K562 (cell line): Measurements from ENCODE around the gene HOXB8. TPM values are rescaled to one million over a fixed set of nuclear protein-coding genes. Genes with fewer than 3 reads are reported as not detected.

Source experiments
- ATF1 ChIP-seq, 2 experiments: fragments of 450-650 bp in 1 of 2; IDR thresholded peaks; 2 replicates each; pipeline ENCODE4 v1.6.1; 2016; ENCODE audit warnings: missing compliant biosample characterization in 1 of 2, missing genetic modification characterization in 1 of 2
- CHD1 ChIP-seq: fragments of 200-600 bp; sonication (generic); IDR thresholded peaks from one replicate; pipeline ENCODE4 v1.6.1; 2012; ENCODE audit warnings: mild to moderate bottlenecking, moderate library complexity, low read length, inconsistent platforms
- CHD2 ChIP-seq: IDR thresholded peaks from 2 replicates; pipeline ENCODE4 v1.6.1; 2011; ENCODE audit warnings: low read depth, low read length
- COPS2 ChIP-seq: fragments of 450-650 bp; conservative IDR thresholded peaks from 2 replicates; pipeline ENCODE4 v1.6.1; 2016; ENCODE audit warnings: mild to moderate bottlenecking, moderate library complexity
- CXXC5 ChIP-seq: fragments of 250-450 bp; sonication (Bioruptor Pico); IDR thresholded peaks from 2 replicates; pipeline ENCODE4 v1.8.0; 2022; ENCODE audit warnings: inconsistent platforms, mild to moderate bottlenecking, moderate library complexity
- GATAD2B ChIP-seq: fragments of 450-650 bp; IDR thresholded peaks from 2 replicates; pipeline ENCODE4 v1.6.1; 2017; ENCODE audit warnings: mild to moderate bottlenecking, borderline replicate concordance
- HDAC1 ChIP-seq, 2 experiments: fragments of 450-650 bp; IDR thresholded peaks; 2 replicates each; pipeline ENCODE4 v1.6.1; 2016 to 2017; ENCODE audit warnings: inconsistent platforms in 1 of 2, mild to moderate bottlenecking in 1 of 2, moderate library complexity in 1 of 2
- HMG20A ChIP-seq: fragments of 450-650 bp; formaldehyde crosslinking; conservative IDR thresholded peaks from 2 replicates; pipeline ENCODE4 v1.4.0; 2020; ENCODE audit warnings: mild to moderate bottlenecking, mixed read lengths
- KDM1A ChIP-seq, 2 experiments: fragments of 450-650 bp; IDR thresholded peaks; 2 replicates each; pipeline ENCODE4 v1.6.1; 2016; ENCODE audit warnings: mild to moderate bottlenecking in 2 of 2
- MXI1 ChIP-seq: IDR thresholded peaks from 2 replicates; pipeline ENCODE4 v1.6.1; 2011; ENCODE audit warnings: low read depth, mild to moderate bottlenecking, improper control_type of control experiment, low read length
- NR2C1 ChIP-seq, 2 experiments: fragments of 450-650 bp; IDR thresholded peaks; 2 replicates each; pipeline ENCODE4 v1.6.1; 2017; ENCODE audit warnings: mild to moderate bottlenecking in 2 of 2, antibody characterized with exemption in 1 of 2, inconsistent platforms in 1 of 2, missing compliant biosample characterization in 1 of 2, missing genetic modification characterization in 1 of 2
- PHF20 ChIP-seq: fragments of 450-650 bp; IDR thresholded peaks from 2 replicates; pipeline ENCODE4 v1.6.1; 2018; ENCODE audit not compliant: partially characterized antibody
- POLR2H ChIP-seq: IDR thresholded peaks from 2 replicates; pipeline ENCODE4 v1.6.1; 2016; ENCODE audit warnings: missing genetic modification characterization, low read depth, mild to moderate bottlenecking, control low read depth, missing compliant biosample characterization, moderate library complexity
- RBFOX2 ChIP-seq: fragments of 200-400 bp; formaldehyde crosslinking; IDR thresholded peaks from 2 replicates; pipeline ENCODE4 v1.6.1; 2017; ENCODE audit warnings: low read depth, mild to moderate bottlenecking, low read length, moderate library complexity
- SLC30A9 ChIP-seq: fragments of 250-450 bp; sonication (Bioruptor Pico); IDR thresholded peaks from 2 replicates; pipeline ENCODE4 v1.8.0; 2022; ENCODE audit warnings: mild to moderate bottlenecking, moderate library complexity
- SMAD3 ChIP-seq: fragments of 450-650 bp; formaldehyde crosslinking; conservative IDR thresholded peaks from 2 replicates; pipeline ENCODE4 v1.4.0; 2020; ENCODE audit warnings: mild to moderate bottlenecking
- SMARCC2 ChIP-seq: fragments of 450-650 bp; IDR thresholded peaks from 2 replicates; pipeline ENCODE4 v1.6.1; 2017; ENCODE audit warnings: antibody characterized with exemption, moderate library complexity, mild to moderate bottlenecking, low read depth
- SRF ChIP-seq, 2 experiments: fragments of 250-450, 450-650 bp in 1 of 2; sonication (Bioruptor Pico) in 1 of 2; sonication (generic) in 1 of 2; formaldehyde crosslinking; IDR thresholded peaks; 2 replicates each; pipeline versions ENCODE4 v1.5.0 to v1.5.1; 2020 to 2022; ENCODE audit warnings: mild to moderate bottlenecking in 1 of 2, missing genetic modification reagents in 1 of 2
- ZNF263 ChIP-seq: sonication (generic); formaldehyde crosslinking; IDR thresholded peaks from 2 replicates; pipeline ENCODE4 v1.8.0; 2022; ENCODE audit warnings: mild to moderate bottlenecking, missing genetic modification reagents, borderline replicate concordance
- ZNF655 ChIP-seq: fragments of 250-450 bp; sonication (Bioruptor Pico); IDR thresholded peaks from 2 replicates; pipeline ENCODE4 v1.5.0; 2021
- ZNF75A ChIP-seq: fragments of 450-650 bp; formaldehyde crosslinking; IDR thresholded peaks from 2 replicates; pipeline ENCODE4 v1.4.0; 2020; ENCODE audit warnings: mild to moderate bottlenecking
- ZNF764 ChIP-seq: fragments of 250-450 bp; sonication (Bioruptor Pico); IDR thresholded peaks from 2 replicates; pipeline ENCODE4 v1.4.0; 2020; ENCODE audit warnings: low read depth, mild to moderate bottlenecking, moderate library complexity
- ZNF785 ChIP-seq: fragments of 250-450 bp; sonication (Bioruptor Pico); IDR thresholded peaks from 2 replicates; pipeline ENCODE4 v1.4.0; 2020; ENCODE audit warnings: mild to moderate bottlenecking
- polyA plus RNA-seq, 8 experiments: library from polyadenylated mRNA; depleted of rRNA in 4 of 8; stranded (reverse) in 5 of 8; unstranded in 3 of 8; fragments of >200 nt; fragmentation: Nextera tagmentation in 2 of 8; fragmentation: Illumina TruSeq in 1 of 8; extraction: Ambion mirVana in 2 of 8; extraction: Trizol in 1 of 8; gene quantifications; 2 replicates each; pipeline versions ENCODE4 v1.2.1 to v1.2.3, GENCODE V29; 2011 to 2014; ENCODE audit warnings: inconsistent platforms in 1 of 8, missing spikeins in 1 of 8
- total RNA-seq, 7 experiments: library from RNA; depleted of rRNA in 6 of 7; stranded (reverse); fragments of >200 nt in 6 of 7; fragmentation: Illumina TruSeq in 2 of 7; extraction: Trizol in 2 of 7; gene quantifications; 2 replicates each; pipeline versions ENCODE4 v1.2.1 to v1.2.3, GENCODE V29; 2011 to 2021; ENCODE audit warnings: low replicate concordance in 1 of 7
- TF ChIP-seq, protein P1 (sequence below): fragments of 250-450 bp; sonication (Bioruptor Pico); IDR thresholded peaks from 2 replicates; pipeline ENCODE4 v1.4.0; 2020

HOXB8 gene
- total and polyA plus RNA-seq, 9 of the 15 experiments (the other 6 are each of a cell fraction or from before 2014, with no cell fraction given): 0.52 to 23.8 (median 3.6) TPM

GRCh38 chr17:48618256-48618896 lies 3.3 kb upstream of the HOXB8 start (continued):
- TF ChIP-seq ZNF785 (no peak), ZNF263 (CRISPR knock-in tag) (0 out of 2 replicates have a peak, but pooled peaks have one; percentile 19), ZNF75A (no peak), CHD2 (no peak), PHF20 (no peak), SRF (CRISPR knock-in tag; IDR thresholded peaks at IDR 0.05) (no peak), HMG20A (no peak), POLR2H (tag) (no peak), ATF1 (CRISPR knock-in tag; IDR thresholded peaks at IDR 0.05) (no peak), ATF1 (tag; IDR thresholded peaks at IDR 0.05) (no peak), NR2C1 (IDR thresholded peaks at IDR 0.05) (no peak), NR2C1 (tag; IDR thresholded peaks at IDR 0.05) (no peak), MXI1 (no peak), ZNF764 (CRISPR knock-in tag) (no peak), COPS2 (no peak), CHD1 (no peak), SLC30A9 (CRISPR knock-in tag) (no peak), ZNF655 (CRISPR knock-in tag) (no peak), SMARCC2 (no peak), CXXC5 (CRISPR knock-in tag) (no peak), SMAD3 (CRISPR knock-in tag) (no peak), HDAC1 (IDR thresholded peaks at IDR 0.05) (no peak), RBFOX2 (no peak; the same call in 1 of the 2 replicates), GATAD2B (peak; percentile 31), KDM1A (IDR thresholded peaks at IDR 0.05) (no peak)
- TF ChIP-seq, protein P1, sequence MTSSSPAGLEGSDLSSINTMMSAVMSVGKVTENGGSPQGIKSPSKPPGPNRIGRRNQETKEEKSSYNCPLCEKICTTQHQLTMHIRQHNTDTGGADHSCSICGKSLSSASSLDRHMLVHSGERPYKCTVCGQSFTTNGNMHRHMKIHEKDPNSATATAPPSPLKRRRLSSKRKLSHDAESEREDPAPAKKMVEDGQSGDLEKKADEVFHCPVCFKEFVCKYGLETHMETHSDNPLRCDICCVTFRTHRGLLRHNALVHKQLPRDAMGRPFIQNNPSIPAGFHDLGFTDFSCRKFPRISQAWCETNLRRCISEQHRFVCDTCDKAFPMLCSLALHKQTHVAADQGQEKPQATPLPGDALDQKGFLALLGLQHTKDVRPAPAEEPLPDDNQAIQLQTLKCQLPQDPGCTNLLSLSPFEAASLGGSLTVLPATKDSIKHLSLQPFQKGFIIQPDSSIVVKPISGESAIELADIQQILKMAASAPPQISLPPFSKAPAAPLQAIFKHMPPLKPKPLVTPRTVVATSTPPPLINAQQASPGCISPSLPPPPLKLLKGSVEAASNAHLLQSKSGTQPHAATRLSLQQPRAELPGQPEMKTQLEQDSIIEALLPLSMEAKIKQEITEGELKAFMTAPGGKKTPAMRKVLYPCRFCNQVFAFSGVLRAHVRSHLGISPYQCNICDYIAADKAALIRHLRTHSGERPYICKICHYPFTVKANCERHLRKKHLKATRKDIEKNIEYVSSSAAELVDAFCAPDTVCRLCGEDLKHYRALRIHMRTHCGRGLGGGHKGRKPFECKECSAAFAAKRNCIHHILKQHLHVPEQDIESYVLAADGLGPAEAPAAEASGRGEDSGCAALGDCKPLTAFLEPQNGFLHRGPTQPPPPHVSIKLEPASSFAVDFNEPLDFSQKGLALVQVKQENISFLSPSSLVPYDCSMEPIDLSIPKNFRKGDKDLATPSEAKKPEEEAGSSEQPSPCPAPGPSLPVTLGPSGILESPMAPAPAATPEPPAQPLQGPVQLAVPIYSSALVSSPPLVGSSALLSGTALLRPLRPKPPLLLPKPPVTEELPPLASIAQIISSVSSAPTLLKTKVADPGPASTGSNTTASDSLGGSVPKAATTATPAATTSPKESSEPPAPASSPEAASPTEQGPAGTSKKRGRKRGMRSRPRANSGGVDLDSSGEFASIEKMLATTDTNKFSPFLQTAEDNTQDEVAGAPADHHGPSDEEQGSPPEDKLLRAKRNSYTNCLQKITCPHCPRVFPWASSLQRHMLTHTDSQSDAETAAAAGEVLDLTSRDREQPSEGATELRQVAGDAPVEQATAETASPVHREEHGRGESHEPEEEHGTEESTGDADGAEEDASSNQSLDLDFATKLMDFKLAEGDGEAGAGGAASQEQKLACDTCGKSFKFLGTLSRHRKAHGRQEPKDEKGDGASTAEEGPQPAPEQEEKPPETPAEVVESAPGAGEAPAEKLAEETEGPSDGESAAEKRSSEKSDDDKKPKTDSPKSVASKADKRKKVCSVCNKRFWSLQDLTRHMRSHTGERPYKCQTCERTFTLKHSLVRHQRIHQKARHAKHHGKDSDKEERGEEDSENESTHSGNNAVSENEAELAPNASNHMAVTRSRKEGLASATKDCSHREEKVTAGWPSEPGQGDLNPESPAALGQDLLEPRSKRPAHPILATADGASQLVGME (CRISPR knock-in tag): no peak
